ENCODE results near the gene ITM2C.

The ITM2C gene

DNA sequence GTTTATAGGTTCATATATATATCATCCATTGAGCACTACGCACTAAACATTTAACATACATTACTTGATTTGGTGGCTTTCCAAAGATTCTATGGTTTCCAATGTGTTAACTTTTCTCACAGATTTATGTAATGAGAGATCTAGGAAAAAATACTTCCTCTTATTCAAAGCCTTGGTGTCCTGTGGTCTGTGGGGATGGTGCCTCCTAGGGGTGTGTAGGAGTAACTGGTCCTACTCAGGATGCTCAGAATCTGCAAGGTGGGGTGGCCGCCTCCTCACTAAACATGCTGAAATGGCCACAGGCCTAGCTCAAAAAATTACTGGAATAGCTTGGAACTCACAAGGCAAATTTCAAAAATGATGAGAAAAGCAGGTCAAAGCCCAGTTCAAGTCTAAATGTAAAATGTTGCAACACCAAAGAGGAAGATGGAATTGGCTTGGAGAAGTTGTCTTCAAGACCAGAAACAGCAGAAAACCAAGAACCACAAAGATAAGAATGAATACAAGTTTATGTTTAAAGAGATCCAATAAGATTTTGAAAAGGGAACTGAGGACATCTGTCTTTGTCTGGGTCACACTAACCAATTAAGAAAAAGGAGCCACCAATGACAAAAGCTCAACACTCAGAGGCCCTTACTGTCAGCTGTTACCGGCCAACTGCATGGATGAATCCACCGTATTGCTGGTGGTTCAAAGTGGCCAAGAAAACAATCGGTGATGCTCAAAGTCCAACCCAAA lies 48.8 kb downstream of the ITM2C start:
- no peak overlapping the region for H3K4me3 ChIP-seq (ENCODE audit: low read length)
- TF ChIP-seq, protein P1, sequence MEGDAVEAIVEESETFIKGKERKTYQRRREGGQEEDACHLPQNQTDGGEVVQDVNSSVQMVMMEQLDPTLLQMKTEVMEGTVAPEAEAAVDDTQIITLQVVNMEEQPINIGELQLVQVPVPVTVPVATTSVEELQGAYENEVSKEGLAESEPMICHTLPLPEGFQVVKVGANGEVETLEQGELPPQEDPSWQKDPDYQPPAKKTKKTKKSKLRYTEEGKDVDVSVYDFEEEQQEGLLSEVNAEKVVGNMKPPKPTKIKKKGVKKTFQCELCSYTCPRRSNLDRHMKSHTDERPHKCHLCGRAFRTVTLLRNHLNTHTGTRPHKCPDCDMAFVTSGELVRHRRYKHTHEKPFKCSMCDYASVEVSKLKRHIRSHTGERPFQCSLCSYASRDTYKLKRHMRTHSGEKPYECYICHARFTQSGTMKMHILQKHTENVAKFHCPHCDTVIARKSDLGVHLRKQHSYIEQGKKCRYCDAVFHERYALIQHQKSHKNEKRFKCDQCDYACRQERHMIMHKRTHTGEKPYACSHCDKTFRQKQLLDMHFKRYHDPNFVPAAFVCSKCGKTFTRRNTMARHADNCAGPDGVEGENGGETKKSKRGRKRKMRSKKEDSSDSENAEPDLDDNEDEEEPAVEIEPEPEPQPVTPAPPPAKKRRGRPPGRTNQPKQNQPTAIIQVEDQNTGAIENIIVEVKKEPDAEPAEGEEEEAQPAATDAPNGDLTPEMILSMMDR (IDR thresholded peaks at IDR 0.05; ENCODE audit: insufficient read depth, low read depth, low read length, missing control alignments) = peak; percentile 24
- no peak for DNase-seq (ENCODE audit: low read depth)

DNA sequence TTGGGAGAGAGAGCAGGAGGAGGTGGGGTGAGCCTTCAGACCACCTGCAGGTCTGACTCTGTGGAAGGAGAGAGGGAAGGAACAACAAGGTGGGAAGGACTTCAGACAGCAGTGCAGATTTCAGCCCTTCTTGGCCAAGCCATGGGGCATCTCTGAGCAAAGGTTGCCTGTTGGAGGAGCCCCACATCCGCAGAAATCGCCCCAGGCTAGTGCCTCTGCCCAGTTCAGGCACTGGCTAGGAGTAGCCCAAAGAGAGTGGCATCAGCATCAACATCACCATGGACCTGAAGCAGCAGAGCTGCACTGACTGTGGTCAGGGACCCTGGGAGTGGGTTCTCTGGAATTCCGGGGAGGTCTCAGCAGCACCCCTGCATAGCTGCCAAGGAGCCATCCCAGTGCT lies 50.1 kb downstream of the ITM2C start:
- H3K4me3 ChIP-seq (ENCODE audit: low read length) = no peak overlapping the region
- DNase-seq (ENCODE audit: low read depth) = no peak

DNA sequence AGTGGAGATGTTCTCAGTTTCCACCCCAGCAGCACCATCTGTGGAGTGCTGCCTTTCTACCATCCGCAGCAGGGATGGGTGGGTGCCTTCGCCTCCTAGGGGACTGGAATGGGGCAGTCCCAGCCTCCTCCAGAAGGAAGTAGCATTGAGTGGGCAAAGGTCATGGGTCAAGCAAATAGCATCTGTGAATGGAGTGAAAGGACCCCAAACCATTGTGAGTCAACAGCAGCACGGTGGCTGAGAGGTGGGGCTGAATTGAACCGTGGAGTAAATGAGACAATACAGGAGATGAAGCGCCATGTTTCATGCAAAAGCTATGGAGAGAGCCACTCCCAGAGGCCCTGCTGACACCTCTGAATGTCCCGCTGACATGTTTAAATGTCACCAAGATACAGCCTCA lies 50.6 kb downstream of the ITM2C start:
- DNase-seq (ENCODE audit: low read depth) = no peak
- TF ChIP-seq, protein P1 (IDR thresholded peaks at IDR 0.05; ENCODE audit: insufficient read depth, low read depth, low read length, missing control alignments) = no peak

More for the DNA sequence above, 50.1 kb downstream of the ITM2C start:
- TF ChIP-seq, protein P1 (IDR thresholded peaks at IDR 0.05; ENCODE audit: insufficient read depth, low read depth, low read length, missing control alignments) = no peak

DNA sequence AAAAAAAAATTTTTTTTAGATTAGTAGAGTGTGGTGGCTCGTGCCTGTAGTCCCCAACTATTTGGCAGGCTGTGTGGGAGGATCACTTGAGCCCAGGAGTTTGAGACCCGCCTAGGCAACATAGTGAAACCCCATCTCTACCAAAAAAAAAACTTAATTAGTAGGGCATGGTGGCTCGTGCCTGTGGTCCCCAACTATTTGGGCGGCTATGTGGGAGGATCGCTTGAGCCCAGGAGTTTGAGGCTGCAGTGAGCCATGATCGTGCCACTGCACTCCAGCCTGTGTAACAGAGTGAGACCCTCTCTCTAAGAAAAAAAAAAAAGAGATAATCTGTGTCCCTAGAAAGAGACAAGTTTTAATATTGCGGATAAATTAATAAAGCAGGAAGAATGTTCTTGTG lies 51.5 kb downstream of the ITM2C start:
- no peak overlapping the region for H3K4me3 ChIP-seq (ENCODE audit: low read length)
- TF ChIP-seq, protein P1 (IDR thresholded peaks at IDR 0.05; ENCODE audit: insufficient read depth, low read depth, low read length, missing control alignments) = no peak
- no peak for DNase-seq (ENCODE audit: low read depth)

More for the DNA sequence above, 50.6 kb downstream of the ITM2C start:
- H3K4me3 ChIP-seq (ENCODE audit: low read length) = no peak overlapping the region

DNA sequence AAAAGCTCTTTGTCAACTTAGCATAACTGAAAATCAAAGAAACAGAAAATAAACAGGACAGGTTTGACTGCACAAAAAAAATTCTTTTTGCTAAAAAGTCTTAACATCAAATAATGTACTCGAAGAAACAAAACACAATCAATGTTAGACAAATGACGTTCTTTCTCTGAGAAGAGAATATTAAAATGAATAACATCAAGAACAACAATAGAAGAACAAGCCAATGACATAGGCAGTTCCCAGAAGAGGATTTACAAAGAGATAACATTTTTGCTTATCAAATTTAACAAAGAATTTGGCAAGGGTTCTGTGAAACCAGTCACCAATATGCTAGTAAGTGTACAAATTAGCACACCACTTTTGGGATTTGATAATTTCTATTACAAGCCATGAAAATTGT lies 54.5 kb downstream of the ITM2C start:
- TF ChIP-seq, protein P1 (IDR thresholded peaks at IDR 0.05; ENCODE audit: insufficient read depth, low read depth, low read length, missing control alignments) = no peak

DNA sequence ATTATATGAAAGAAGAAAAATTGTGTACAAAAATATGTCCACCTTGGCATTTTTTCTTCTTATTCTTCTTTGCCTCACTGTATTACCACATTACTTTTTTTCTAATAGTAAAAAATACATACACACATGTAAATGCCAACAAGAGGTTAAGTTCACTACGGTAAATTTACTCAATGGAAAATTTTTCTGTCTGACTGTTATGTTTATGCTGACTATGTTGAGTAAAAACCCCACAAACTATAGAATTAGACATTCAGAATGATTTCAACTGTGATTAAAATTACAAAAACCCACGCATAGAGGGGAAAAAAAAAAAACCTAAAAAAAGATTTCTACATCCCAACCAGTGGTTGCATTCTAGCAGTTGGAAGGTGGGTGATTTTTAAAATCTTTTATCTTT lies 54.9 kb downstream of the ITM2C start:
- DNase-seq (ENCODE audit: low read depth) = no peak
- H3K4me3 ChIP-seq (ENCODE audit: low read length) = no peak overlapping the region
- TF ChIP-seq, protein P1 (IDR thresholded peaks at IDR 0.05; ENCODE audit: insufficient read depth, low read depth, low read length, missing control alignments) = no peak

More for the DNA sequence above, 54.5 kb downstream of the ITM2C start:
- no peak overlapping the region for H3K4me3 ChIP-seq (ENCODE audit: low read length)
- no peak for DNase-seq (ENCODE audit: low read depth)

DNA sequence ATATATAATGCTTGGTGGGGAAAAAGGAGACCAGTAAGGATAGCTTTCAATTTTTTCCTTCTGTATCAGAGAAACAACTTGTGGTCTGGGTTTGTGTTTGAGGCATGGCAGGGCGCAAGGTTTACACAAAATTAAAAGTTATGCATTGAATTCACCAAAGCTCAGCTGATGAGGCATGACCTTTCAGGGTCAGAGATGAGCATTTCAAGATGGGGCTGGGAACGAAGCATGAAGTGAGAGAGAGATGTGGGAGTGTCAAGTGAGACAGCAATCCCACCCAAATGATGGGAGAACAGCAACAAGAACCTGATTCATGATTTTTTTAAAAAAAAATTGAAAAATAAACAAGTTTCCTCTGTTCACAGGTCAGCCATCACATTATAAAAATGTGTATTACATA lies 55.4 kb downstream of the ITM2C start:
- TF ChIP-seq, protein P1 (IDR thresholded peaks at IDR 0.05; ENCODE audit: insufficient read depth, low read depth, low read length, missing control alignments) = no peak
- no peak overlapping the region for H3K4me3 ChIP-seq (ENCODE audit: low read length)
- DNase-seq (ENCODE audit: low read depth) = no peak

All from epithelial cell of esophagus (primary cell).